Chondrocyte (in vitro differentiated cells): Measurements from ENCODE around the gene NACC1. TPM values are rescaled to one million over a fixed set of nuclear protein-coding genes. Genes with fewer than 3 reads are reported as not detected.

Experiments
- DNase-seq: peaks from one replicate; pipeline ENCODE4 v3.0.0; 2021; ENCODE audit warnings: mixed read lengths, low spot score
- H3K27ac Mint-ChIP-seq: one replicate; pipeline ENCODE4 v1.8.0; 2021; ENCODE audit warnings: mild to moderate bottlenecking, moderate library complexity, mixed read lengths; ENCODE audit not compliant: unreplicated experiment
- H3K27me3 Mint-ChIP-seq: 2 replicates; pipeline ENCODE4 v1.8.0; 2021; ENCODE audit warnings: low read depth, mixed read lengths
- H3K36me3 Mint-ChIP-seq: 2 replicates; pipeline ENCODE4 v1.8.0; 2021; ENCODE audit warnings: low read depth, mixed read lengths
- H3K4me1 Mint-ChIP-seq: 2 replicates; pipeline ENCODE4 v1.8.0; 2021; ENCODE audit warnings: low read depth, mild to moderate bottlenecking, mixed read lengths
- H3K4me3 Mint-ChIP-seq: one replicate; pipeline ENCODE4 v1.8.0; 2021; ENCODE audit warnings: mild to moderate bottlenecking, moderate library complexity, mixed read lengths; ENCODE audit not compliant: unreplicated experiment
- H3K9me3 Mint-ChIP-seq: 2 replicates; pipeline ENCODE4 v1.8.0; 2021; ENCODE audit warnings: low read depth, mixed read lengths
- total RNA-seq: library from RNA; stranded (reverse); gene quantifications from 3 replicates; pipeline ENCODE4 v1.2.1, GENCODE V29; 2021
- TF ChIP-seq, protein P1 (sequence below): fragments of 200-600 bp; sonication (generic); IDR thresholded peaks from 2 replicates; pipeline ENCODE4 v1.5.0; 2021; ENCODE audit warnings: antibody characterized with exemption, mild to moderate bottlenecking, moderate library complexity

Gene NACC1
- total RNA-seq, 1 donor from 2014 or later = 47.3 TPM

DNA sequence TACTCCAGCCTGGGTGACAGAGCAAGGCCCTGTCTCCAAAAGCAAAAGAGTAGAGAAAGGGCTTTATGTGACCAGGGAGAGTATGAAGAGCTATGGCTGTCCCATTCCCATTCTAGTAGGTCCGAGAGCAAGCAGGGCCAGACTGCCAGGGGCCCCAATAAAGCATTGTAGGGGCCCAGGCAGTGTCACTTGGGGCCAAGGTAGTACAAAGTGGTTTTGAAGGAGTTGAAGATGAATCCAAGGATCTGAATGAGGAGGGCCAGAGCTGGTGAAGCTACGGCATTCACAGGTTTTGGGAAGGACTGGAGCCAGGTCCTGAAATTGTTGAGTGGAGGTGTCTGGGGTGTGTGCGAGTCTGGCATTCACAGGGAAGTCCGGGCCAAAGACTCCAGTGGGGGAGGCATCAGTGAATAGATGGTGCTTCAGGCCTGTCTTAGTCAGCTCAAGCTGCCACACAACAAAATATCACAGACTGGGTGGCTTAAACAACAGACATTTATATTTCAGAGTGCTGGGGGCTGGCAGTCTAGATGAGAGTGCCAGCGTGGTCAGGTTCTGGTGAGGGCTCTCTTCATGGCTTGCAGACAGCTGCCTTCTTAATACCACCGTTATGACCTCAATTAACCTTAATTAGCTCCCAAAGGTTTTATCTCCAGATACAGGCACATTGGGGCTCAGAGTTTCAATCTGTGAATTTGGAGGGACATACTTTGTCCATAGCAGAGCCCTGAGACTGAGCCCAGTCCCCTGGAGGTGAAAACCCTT, 9.9 kb downstream of the NACC1 start:
- H3K27me3 Mint-ChIP-seq = no peaks in the 10 kb centered on the region
- peaks cover 3% of the 10 kb centered on the region for H3K4me1 Mint-ChIP-seq
- no peak for DNase-seq
- TF ChIP-seq, protein P1, sequence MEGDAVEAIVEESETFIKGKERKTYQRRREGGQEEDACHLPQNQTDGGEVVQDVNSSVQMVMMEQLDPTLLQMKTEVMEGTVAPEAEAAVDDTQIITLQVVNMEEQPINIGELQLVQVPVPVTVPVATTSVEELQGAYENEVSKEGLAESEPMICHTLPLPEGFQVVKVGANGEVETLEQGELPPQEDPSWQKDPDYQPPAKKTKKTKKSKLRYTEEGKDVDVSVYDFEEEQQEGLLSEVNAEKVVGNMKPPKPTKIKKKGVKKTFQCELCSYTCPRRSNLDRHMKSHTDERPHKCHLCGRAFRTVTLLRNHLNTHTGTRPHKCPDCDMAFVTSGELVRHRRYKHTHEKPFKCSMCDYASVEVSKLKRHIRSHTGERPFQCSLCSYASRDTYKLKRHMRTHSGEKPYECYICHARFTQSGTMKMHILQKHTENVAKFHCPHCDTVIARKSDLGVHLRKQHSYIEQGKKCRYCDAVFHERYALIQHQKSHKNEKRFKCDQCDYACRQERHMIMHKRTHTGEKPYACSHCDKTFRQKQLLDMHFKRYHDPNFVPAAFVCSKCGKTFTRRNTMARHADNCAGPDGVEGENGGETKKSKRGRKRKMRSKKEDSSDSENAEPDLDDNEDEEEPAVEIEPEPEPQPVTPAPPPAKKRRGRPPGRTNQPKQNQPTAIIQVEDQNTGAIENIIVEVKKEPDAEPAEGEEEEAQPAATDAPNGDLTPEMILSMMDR = no peak
- H3K36me3 Mint-ChIP-seq = peaks cover 2% of the 10 kb centered on the region
- H3K27ac Mint-ChIP-seq = no peak overlapping the region
- no peak overlapping the region for H3K4me3 Mint-ChIP-seq
- no peaks in the 10 kb centered on the region for H3K9me3 Mint-ChIP-seq

DNA sequence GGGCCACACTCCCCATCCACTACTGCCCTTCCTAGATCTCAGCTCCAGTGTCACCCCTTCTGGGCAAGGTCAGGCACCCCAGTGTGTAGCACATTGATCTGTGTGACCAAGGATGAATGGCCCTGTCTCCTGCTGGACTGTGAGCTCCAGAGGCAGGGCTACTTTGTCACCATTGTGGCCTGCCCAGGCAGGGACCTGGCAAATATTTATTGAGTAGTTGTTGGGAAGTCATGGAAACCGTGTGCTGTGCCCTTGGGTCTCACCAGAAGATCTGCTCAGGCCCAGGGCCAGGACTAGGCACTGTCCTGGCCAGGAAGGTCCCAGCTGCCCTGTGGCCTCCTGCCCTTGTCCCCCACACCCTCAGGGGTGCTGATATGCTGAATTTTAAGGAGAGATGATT, 10.5 kb downstream of the NACC1 start:
- DNase-seq = no peak
- TF ChIP-seq, protein P1 = no peak
- Mint-ChIP-seq H3K27ac (peak overlapping the region; percentile 41), H3K36me3 (peaks cover 2% of the 10 kb centered on the region), H3K4me1 (peaks cover 3% of the 10 kb centered on the region), H3K27me3 (no peaks in the 10 kb centered on the region), H3K9me3 (no peaks in the 10 kb centered on the region), H3K4me3 (no peak overlapping the region)

DNA sequence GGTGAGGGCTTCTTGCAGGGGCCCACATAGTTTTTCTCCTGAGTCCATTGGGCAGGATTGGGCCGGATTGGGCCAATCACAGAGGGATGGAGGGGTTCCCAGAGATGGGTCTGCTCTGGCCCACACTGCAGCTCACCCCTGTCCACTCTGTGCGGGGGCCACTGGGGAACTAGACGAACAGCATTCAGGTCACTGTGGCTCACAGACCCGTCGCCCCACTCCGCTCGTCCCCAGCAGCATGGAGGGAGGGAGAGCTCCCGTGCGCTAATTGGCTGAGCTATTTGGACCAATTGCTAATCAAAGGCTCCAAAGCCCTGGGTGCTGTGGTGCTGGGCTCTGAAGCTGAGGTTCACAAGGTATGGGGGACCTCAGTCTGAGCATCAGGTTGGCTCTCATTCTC, 11.3 kb downstream of the NACC1 start:
- H3K27ac Mint-ChIP-seq = no peak overlapping the region
- H3K9me3 Mint-ChIP-seq = no peaks in the 10 kb centered on the region
- H3K4me3 Mint-ChIP-seq = no peak overlapping the region
- peaks cover 3% of the 10 kb centered on the region for H3K4me1 Mint-ChIP-seq
- TF ChIP-seq, protein P1 = no peak
- peaks cover 2% of the 10 kb centered on the region for H3K36me3 Mint-ChIP-seq
- H3K27me3 Mint-ChIP-seq = no peaks in the 10 kb centered on the region
- DNase-seq = no peak

DNA sequence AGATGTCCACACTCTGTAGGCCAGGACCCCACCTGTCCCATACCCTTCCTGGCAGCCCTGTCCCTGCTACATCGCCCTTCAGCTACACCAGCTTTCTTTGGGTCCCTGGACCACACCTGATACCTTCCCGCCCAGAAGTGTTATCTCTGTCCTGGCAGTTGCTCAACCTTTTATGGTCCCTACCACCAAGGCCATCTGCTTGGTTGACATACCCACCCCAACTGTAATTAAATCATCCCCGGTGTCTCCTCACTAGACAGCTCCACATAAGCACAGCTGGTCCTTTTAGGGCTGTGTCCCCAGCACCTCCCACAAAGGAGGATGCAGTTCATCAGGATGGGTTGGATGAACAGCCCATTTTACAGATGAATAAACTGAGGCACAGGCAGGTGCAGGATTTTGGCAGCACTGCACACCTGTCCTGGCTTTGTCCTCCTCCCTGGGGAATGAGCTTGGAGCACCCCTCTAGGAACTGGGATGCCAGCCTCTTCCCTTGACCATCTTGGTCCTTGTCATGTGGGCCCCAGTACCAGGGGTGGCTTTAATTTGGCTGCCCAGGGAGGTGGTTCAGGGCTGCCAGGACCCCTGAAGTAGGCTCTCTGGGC, 12.9 kb downstream of the NACC1 start:
- H3K36me3 Mint-ChIP-seq = peaks cover 2% of the 10 kb centered on the region
- no peak overlapping the region for H3K4me3 Mint-ChIP-seq
- peaks cover 6% of the 10 kb centered on the region for H3K4me1 Mint-ChIP-seq
- no peak overlapping the region for H3K27ac Mint-ChIP-seq
- DNase-seq = no peak
- H3K27me3 Mint-ChIP-seq = no peaks in the 10 kb centered on the region
- TF ChIP-seq, protein P1 = no peak
- H3K9me3 Mint-ChIP-seq = no peaks in the 10 kb centered on the region

DNA sequence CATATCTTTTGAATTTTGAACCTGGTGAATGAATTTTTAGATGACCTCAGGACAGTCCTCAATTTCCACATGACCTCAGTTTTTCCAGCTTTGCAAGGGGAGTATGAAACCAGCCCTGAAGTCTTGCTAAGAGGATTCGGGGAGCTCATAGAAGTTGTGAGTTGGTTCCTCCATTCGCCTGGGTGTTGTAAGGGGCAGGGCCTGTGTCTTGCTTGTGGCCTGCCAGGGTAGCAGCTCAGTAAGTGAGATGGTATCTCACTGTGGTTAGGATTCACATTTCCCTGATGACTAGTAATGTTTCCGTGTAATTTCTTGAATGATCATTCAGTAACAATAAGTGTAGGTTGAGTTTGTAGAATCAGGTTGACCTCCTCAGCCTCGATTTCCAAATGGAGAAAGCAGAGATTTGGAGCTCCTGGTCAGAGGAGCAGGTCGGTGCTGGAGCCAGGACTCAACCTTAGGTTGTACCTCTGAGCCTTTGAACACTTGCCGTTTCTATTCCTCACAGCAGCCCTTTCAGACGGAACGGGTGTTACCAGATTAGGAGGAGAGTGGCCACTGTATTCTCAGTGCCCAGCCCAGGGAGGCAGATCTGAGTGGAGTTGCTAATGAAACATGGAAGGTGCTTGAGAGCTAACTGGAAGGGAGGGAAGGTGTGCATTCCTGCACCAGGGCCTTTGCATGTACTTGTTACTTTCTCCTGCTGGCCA, 14.6 kb downstream of the NACC1 start:
- Mint-ChIP-seq H3K27ac (peak overlapping the region; percentile 66), H3K4me3 (no peak overlapping the region), H3K4me1 (peaks cover 6% of the 10 kb centered on the region), H3K36me3 (peaks cover 8% of the 10 kb centered on the region), H3K9me3 (no peaks in the 10 kb centered on the region), H3K27me3 (no peaks in the 10 kb centered on the region)
- TF ChIP-seq, protein P1 = no peak
- no peak for DNase-seq
